HCT116 (cell line): ENCODE data around the gene SEC11C. TPM values are rescaled to one million over a fixed set of nuclear protein-coding genes. Genes with fewer than 3 reads are reported as not detected.
"Not testable (repeated sequence)": the region's sequence is repeated elsewhere in the genome, so short reads cannot be mapped to it uniquely, and the experiment has no call there.

Experiments
- ATAC-seq: fragments of 200-7000 bp; cut with Tn5 transposase; 2 replicates; pipeline ENCODE4 v1.9.1; 2020; ENCODE audit warnings: mild to moderate bottlenecking, moderate library complexity
- BruUV-seq: library from RNA; stranded (reverse); fragments of 400-500 nt; replicated peaks from 2 replicates; lab custom pipeline; 2021; lab: Mats Ljungman, UMichigan
- CTCF ChIA-PET: fragments of 300-600 bp; sonication (Branson Sonifier 250); formaldehyde crosslinking; loops from one replicate; lab custom pipeline; 2021; ENCODE audit warnings: antibody characterized with exemption; lab: Charles Lee
- POLR2A ChIA-PET: fragments of 300-600, 350-600 bp; sonication (Branson Sonifier 250); formaldehyde crosslinking; loops from one replicate; lab custom pipeline; 2021; ENCODE audit warnings: antibody characterized with exemption; lab: Charles Lee
- RAD21 ChIA-PET, 2 experiments: fragments of 300-600 bp; sonication (Branson Sonifier 250); formaldehyde crosslinking; loops; one replicate each; lab custom pipeline; 2023; ENCODE audit warnings: low total read pairs in 2 of 2; ENCODE audit not compliant: uncharacterized antibody in 2 of 2, unreplicated experiment in 2 of 2, low non-redundant PET in 1 of 2; lab: Charles Lee
- DNase-seq: peaks from one replicate; pipeline ENCODE4 v3.0.0-alpha.2; 2010; ENCODE audit warnings: low read depth, low spot score
- H2AFZ ChIP-seq: fragments of 200-600 bp; shearing (Covaris generic), sonication (generic); 2 replicates; pipeline ENCODE4 v1.6.1; 2017; ENCODE audit warnings: low read depth, mixed run types, mixed read lengths, antibody characterized with exemption, low read length; ENCODE audit not compliant: poor library complexity, severe bottlenecking
- H3K27ac ChIP-seq: 2 replicates; pipeline ENCODE4 v1.5.1; 2012; ENCODE audit warnings: low read depth, low read length
- H3K27me3 ChIP-seq: fragments of 200-600 bp; sonication (generic); 2 replicates; pipeline ENCODE4 v1.6.1; 2016; ENCODE audit warnings: mixed run types, low read length, mixed read lengths; ENCODE audit not compliant: insufficient read depth
- H3K36me3 ChIP-seq, 2 experiments: fragments of 200-500 bp in 1 of 2; fragments of 200-600 bp in 1 of 2; sonication (Bioruptor generic) in 1 of 2; sonication (generic) in 1 of 2; 2 replicates each; pipeline versions ENCODE4 v1.5.1 to v1.6.1; 2014 to 2016; ENCODE audit warnings: low read length in 2 of 2, inconsistent platforms in 1 of 2, mixed read lengths in 1 of 2, mixed run types in 1 of 2; ENCODE audit not compliant: insufficient read depth in 2 of 2, control insufficient read depth in 1 of 2
- H3K4me1 ChIP-seq, 2 experiments: fragments of 200-600 bp in 1 of 2; sonication (generic) in 1 of 2; 2 replicates each; pipeline versions ENCODE4 v1.5.1 to v1.6.1; 2012 to 2017; ENCODE audit warnings: low read length in 2 of 2, inconsistent platforms in 1 of 2, mild to moderate bottlenecking in 1 of 2, mixed read lengths in 1 of 2, mixed run types in 1 of 2, moderate library complexity in 1 of 2; ENCODE audit not compliant: insufficient read depth in 2 of 2, control insufficient read depth in 1 of 2
- H3K4me2 ChIP-seq: fragments of 200-600 bp; sonication (generic); 2 replicates; pipeline ENCODE4 v1.6.1; 2017; ENCODE audit warnings: mixed run types, low read length, mixed read lengths
- H3K4me3 ChIP-seq, 2 experiments: fragments of 200-600 bp in 1 of 2; sonication (generic) in 1 of 2; replicated peaks in 1 of 2; 2 replicates each; pipeline ENCODE4 v1.5.1; 2011 to 2016; ENCODE audit warnings: low read length in 2 of 2, control low read depth in 1 of 2, low read depth in 1 of 2, mild to moderate bottlenecking in 1 of 2, mixed read lengths in 1 of 2, mixed run types in 1 of 2
- H3K79me2 ChIP-seq: fragments of 200-600 bp; sonication (generic); 2 replicates; pipeline ENCODE4 v1.6.1; 2017; ENCODE audit warnings: mild to moderate bottlenecking, mixed run types, low read length, moderate library complexity, mixed read lengths; ENCODE audit not compliant: insufficient read depth
- H3K9ac ChIP-seq: fragments of 200-600 bp; sonication (generic); 2 replicates; pipeline ENCODE4 v1.6.1; 2016; ENCODE audit warnings: low read length, mixed read lengths
- H3K9me2 ChIP-seq: fragments of 200-600 bp; sonication (generic), shearing (Covaris generic); 2 replicates; pipeline ENCODE4 v1.6.1; 2017; ENCODE audit warnings: mixed run types, mild to moderate bottlenecking, moderate library complexity; ENCODE audit not compliant: insufficient read depth
- H3K9me3 ChIP-seq, 2 experiments: fragments of 200-500 bp in 1 of 2; fragments of 200-600 bp in 1 of 2; sonication (Bioruptor generic) in 1 of 2; sonication (generic) in 1 of 2; 2 replicates each; pipeline ENCODE4 v1.6.1; 2014 to 2017; ENCODE audit warnings: low read length in 2 of 2, mixed read lengths in 2 of 2, inconsistent platforms in 1 of 2, low read depth in 1 of 2, mild to moderate bottlenecking in 1 of 2, mixed run types in 1 of 2, moderate library complexity in 1 of 2; ENCODE audit not compliant: control insufficient read depth in 1 of 2, insufficient read depth in 1 of 2
- H4K20me1 ChIP-seq: fragments of 200-600 bp; sonication (generic), shearing (Covaris generic); 2 replicates; pipeline ENCODE4 v1.6.1; 2017; ENCODE audit warnings: mixed run types, mild to moderate bottlenecking, moderate library complexity; ENCODE audit not compliant: insufficient read depth
- CBX3 ChIP-seq: IDR thresholded peaks from 2 replicates; pipeline ENCODE4 v1.6.1; 2012; ENCODE audit warnings: low read depth
- CEBPB ChIP-seq: IDR thresholded peaks from 2 replicates; pipeline ENCODE4 v1.6.1; 2012; ENCODE audit warnings: low read depth
- ELF1 ChIP-seq: IDR thresholded peaks from 2 replicates; pipeline ENCODE4 v1.6.1; 2012; ENCODE audit warnings: low read depth, borderline replicate concordance
- EZH2phosphoT487 ChIP-seq: fragments of 200-600 bp; IDR thresholded peaks from 2 replicates; pipeline ENCODE4 v1.6.1; 2018; ENCODE audit warnings: antibody characterized with exemption, borderline replicate concordance
- FOSL1 ChIP-seq: IDR thresholded peaks from 2 replicates; pipeline ENCODE4 v1.6.1; 2012; ENCODE audit warnings: low read depth
- JUND ChIP-seq: IDR thresholded peaks from 2 replicates; pipeline ENCODE4 v1.6.1; 2012
- POLR2AphosphoS5 ChIP-seq: IDR thresholded peaks from 2 replicates; pipeline ENCODE4 v1.6.1; 2011; ENCODE audit warnings: mild to moderate bottlenecking, low read depth, low read length, moderate library complexity
- RAD21 ChIP-seq: IDR thresholded peaks from 2 replicates; pipeline ENCODE4 v1.6.1; 2012; ENCODE audit warnings: low read depth, mild to moderate bottlenecking
- SIN3A ChIP-seq: IDR thresholded peaks from 2 replicates; pipeline ENCODE4 v1.6.1; 2012; ENCODE audit warnings: low read depth
- SP1 ChIP-seq: IDR thresholded peaks from 2 replicates; pipeline ENCODE4 v1.6.1; 2012; ENCODE audit warnings: low read depth
- SRF ChIP-seq: IDR thresholded peaks from 2 replicates; pipeline ENCODE4 v1.6.1; 2012; ENCODE audit warnings: low read depth
- TCF7L2 ChIP-seq: IDR thresholded peaks from 2 replicates; pipeline ENCODE4 v1.7.0; 2011; ENCODE audit warnings: borderline replicate concordance, inconsistent platforms; ENCODE audit not compliant: insufficient read depth, insufficient read length; ENCODE audit errors: extremely low read depth
- ZFX ChIP-seq: fragments of 450-650 bp; IDR thresholded peaks from 2 replicates; pipeline ENCODE4 v1.6.1; 2017
- ZNF274 ChIP-seq: fragments of 200-500 bp; sonication (Bioruptor generic); IDR thresholded peaks from 2 replicates; pipeline ENCODE4 v1.6.1; 2014; ENCODE audit warnings: mild to moderate bottlenecking, low read depth, low read length, inconsistent platforms
- intact Hi-C: fragments of 100-400 bp; cut with micrococcal nuclease; formaldehyde crosslinking; loops from 2 replicates; pipeline ENCODE4 v1.10.0; 2022
- total RNA-seq: library from RNA; stranded (reverse); gene quantifications from one replicate; pipeline ENCODE4 v1.2.1, GENCODE V29; 2021; ENCODE audit not compliant: unreplicated experiment
- TF ChIP-seq, protein P1 (sequence below): IDR thresholded peaks from 2 replicates; pipeline ENCODE4 v1.6.1; 2012
- TF ChIP-seq, protein P2 (sequence below): IDR thresholded peaks from 2 replicates; pipeline ENCODE4 v1.6.1; 2012
- TF ChIP-seq, protein P3 (sequence below): IDR thresholded peaks from 2 replicates; pipeline ENCODE4 v1.6.1; 2012; ENCODE audit warnings: low read depth

SEC11C gene
- total RNA-seq, 1 experiment from 2014 or later = 42.2 TPM

DNA sequence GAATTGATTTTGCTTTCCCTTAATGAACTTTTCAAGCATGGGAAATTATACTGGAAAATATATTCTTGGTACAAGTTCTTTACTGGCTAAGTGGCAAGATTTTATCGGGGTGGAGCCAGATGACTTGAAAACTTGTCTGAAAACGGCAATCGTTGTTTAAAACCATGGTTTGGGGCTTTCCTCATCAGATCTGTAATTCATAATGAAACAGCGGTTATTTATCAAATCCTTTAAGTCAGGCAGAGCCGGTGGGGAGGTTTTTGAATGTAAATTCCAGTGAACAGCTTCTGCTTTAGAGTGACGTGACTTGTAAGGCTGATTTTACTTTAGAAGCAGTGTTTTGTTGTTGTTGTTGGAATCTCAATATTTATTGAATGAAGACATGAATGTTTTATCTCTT lies 2.6 kb downstream of the SEC11C start:
- no peaks in the 10 kb centered on the region for H3K9me2 ChIP-seq
- no peak overlapping the region for H3K9ac ChIP-seq
- TF ChIP-seq SRF = no peak
- no peak for TF ChIP-seq TCF7L2
- TF ChIP-seq ZNF274 = no peak
- TF ChIP-seq SIN3A = no peak
- TF ChIP-seq JUND = no peak
- no peak for TF ChIP-seq CBX3
- no peak for TF ChIP-seq SP1
- no peak for TF ChIP-seq ELF1
- TF ChIP-seq, protein P1, sequence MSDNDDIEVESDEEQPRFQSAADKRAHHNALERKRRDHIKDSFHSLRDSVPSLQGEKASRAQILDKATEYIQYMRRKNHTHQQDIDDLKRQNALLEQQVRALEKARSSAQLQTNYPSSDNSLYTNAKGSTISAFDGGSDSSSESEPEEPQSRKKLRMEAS = no peak
- TF ChIP-seq, protein P2, sequence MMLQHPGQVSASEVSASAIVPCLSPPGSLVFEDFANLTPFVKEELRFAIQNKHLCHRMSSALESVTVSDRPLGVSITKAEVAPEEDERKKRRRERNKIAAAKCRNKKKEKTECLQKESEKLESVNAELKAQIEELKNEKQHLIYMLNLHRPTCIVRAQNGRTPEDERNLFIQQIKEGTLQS = no peak
- TF ChIP-seq, protein P3, sequence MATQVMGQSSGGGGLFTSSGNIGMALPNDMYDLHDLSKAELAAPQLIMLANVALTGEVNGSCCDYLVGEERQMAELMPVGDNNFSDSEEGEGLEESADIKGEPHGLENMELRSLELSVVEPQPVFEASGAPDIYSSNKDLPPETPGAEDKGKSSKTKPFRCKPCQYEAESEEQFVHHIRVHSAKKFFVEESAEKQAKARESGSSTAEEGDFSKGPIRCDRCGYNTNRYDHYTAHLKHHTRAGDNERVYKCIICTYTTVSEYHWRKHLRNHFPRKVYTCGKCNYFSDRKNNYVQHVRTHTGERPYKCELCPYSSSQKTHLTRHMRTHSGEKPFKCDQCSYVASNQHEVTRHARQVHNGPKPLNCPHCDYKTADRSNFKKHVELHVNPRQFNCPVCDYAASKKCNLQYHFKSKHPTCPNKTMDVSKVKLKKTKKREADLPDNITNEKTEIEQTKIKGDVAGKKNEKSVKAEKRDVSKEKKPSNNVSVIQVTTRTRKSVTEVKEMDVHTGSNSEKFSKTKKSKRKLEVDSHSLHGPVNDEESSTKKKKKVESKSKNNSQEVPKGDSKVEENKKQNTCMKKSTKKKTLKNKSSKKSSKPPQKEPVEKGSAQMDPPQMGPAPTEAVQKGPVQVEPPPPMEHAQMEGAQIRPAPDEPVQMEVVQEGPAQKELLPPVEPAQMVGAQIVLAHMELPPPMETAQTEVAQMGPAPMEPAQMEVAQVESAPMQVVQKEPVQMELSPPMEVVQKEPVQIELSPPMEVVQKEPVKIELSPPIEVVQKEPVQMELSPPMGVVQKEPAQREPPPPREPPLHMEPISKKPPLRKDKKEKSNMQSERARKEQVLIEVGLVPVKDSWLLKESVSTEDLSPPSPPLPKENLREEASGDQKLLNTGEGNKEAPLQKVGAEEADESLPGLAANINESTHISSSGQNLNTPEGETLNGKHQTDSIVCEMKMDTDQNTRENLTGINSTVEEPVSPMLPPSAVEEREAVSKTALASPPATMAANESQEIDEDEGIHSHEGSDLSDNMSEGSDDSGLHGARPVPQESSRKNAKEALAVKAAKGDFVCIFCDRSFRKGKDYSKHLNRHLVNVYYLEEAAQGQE = no peak
- no peak for TF ChIP-seq RAD21
- no peak for TF ChIP-seq CEBPB
- no peak for TF ChIP-seq POLR2AphosphoS5
- no peak for TF ChIP-seq EZH2phosphoT487
- no peak for TF ChIP-seq ZFX
- TF ChIP-seq FOSL1 = no peak
- TF ChIP-seq, all 23 proteins: peak for 0
- CTCF ChIA-PET = no interaction called here
- RAD21 ChIA-PET = no interaction called here
- no TSS peak for BruUV-seq
- H3K4me3 ChIP-seq = no peak overlapping the region
- intact Hi-C loops = loop anchor here (5.0 kb wide), 1 partner anchor 260 kb away; no protein-coding TSS in a partner anchor
- no peak for ATAC-seq
- no peaks in the 10 kb centered on the region for H3K36me3 ChIP-seq
- peaks cover 6 to 11% of the 10 kb centered on the region in 2 experiments; a peak in 3 of 4 replicates for H3K4me1 ChIP-seq
- H3K79me2 ChIP-seq = peaks cover 35% of the 10 kb centered on the region
- POLR2A ChIA-PET = no interaction called here
- no peak for DNase-seq
- no peaks in the 10 kb centered on the region for H4K20me1 ChIP-seq
- H3K27me3 ChIP-seq = no peaks in the 10 kb centered on the region
- H3K4me2 ChIP-seq = no peak overlapping the region
- H3K9me3 ChIP-seq = no peaks in the 10 kb centered on the region
- no peak overlapping the region for H3K27ac ChIP-seq
- no peak overlapping the region for H2AFZ ChIP-seq

DNA sequence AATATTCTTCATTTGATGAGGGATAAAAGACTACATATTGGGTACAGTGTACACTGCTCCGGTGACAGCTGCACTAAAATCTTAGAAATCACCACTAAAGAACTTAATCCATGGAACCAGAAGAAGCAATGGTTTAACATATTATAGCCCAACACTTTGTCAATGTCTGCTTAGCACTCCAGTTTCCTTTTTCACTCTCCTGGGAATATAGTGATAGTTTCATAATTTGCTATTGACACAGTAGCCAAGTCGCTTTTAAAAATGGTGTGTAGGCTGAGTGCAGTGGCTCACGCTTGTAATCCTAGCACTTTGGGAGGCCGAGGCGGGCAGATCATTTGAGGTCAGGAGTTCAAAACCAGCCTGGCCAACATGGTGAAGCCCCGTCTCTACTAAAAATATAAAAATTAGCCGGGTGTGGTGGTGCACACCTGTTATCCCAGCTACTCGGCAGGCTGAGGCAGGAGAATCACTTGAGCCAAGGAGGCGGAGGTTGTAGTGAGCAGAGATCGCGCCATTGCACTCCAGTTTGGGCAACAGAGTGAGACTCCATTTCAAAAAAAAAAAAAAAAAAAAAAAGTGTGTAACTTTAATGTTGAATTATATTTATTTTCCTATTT lies 3.2 kb downstream of the SEC11C start:
- ATAC-seq, H3K4me3 ChIP-seq, H3K9ac ChIP-seq, RAD21 ChIA-PET, BruUV-seq, DNase-seq, POLR2A ChIA-PET, H3K4me2 ChIP-seq, H4K20me1 ChIP-seq, H3K27ac ChIP-seq, H3K9me3 ChIP-seq, H3K9me2 ChIP-seq, H3K27me3 ChIP-seq, H2AFZ ChIP-seq, H3K36me3 ChIP-seq, CTCF ChIA-PET: not testable (repeated sequence)
- Histone ChIP-seq H3K4me1 (peaks cover 6 to 11% of the 10 kb centered on the region in 2 experiments; a peak in 3 of 4 replicates), H3K79me2 (peaks cover 35% of the 10 kb centered on the region)
- intact Hi-C loops = loop anchor here (5.0 kb wide), 1 partner anchor 259 kb away; no protein-coding TSS in a partner anchor
